ENCODE results near the gene RAD51B.

Gene RAD51B

DNA sequence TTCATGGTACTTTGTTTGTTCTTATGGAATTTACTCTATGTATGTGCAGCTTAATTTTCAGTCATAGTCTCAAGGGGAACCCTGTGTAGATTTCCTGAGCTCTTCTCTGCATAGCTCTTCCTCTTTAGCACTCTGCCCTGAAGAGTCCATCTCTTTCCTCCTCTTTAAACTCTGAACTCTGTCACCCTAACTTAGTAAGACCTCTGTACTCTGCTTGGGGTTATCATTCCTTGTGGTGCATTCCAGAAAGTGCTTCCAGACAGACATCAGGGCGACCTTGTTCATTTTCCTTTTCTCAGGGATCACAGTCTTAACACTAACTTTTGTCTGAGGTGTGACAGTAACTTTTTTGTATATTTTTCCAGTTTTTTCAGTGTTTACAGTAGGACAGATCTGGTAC lies 179.3 kb downstream of the RAD51B start:
- no peaks in the 10 kb centered on the region for H3K36me3 Mint-ChIP-seq

DNA sequence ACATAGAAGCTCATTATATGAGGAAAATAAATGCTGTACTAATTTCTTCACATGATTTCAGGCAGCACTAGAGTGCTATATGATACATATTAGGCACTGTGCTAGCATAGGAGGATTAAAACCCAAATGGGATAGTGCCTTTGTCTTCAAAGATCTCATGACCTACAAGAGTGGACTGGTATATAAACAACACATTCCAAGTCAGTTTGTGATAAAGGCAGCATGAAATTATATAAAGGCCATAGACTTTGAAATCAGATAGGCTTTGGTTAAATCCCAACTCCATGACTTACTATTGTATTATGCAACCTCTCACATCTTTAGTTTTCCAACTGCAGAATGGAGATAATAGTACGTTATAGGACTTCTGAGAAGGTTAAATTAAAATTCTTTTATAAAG lies 179.7 kb downstream of the RAD51B start:
- H3K4me1 Mint-ChIP-seq = no peaks in the 10 kb centered on the region
- H3K9me3 Mint-ChIP-seq = no peaks in the 10 kb centered on the region
- DNase-seq (ENCODE audit: low spot score in 2 of 2) (no peak), ATAC-seq (no peak)
- H3K4me3 Mint-ChIP-seq = no peak overlapping the region
- H3K27ac Mint-ChIP-seq = no peak overlapping the region
- H3K36me3 Mint-ChIP-seq = no peaks in the 10 kb centered on the region

More for the DNA sequence above, 179.3 kb downstream of the RAD51B start:
- H3K9me3 Mint-ChIP-seq = no peaks in the 10 kb centered on the region
- DNase-seq (ENCODE audit: low spot score in 2 of 2) = no peak
- no peak overlapping the region for H3K4me3 Mint-ChIP-seq
- H3K27ac Mint-ChIP-seq = no peak overlapping the region
- no peaks in the 10 kb centered on the region for H3K4me1 Mint-ChIP-seq
- ATAC-seq = no peak

DNA sequence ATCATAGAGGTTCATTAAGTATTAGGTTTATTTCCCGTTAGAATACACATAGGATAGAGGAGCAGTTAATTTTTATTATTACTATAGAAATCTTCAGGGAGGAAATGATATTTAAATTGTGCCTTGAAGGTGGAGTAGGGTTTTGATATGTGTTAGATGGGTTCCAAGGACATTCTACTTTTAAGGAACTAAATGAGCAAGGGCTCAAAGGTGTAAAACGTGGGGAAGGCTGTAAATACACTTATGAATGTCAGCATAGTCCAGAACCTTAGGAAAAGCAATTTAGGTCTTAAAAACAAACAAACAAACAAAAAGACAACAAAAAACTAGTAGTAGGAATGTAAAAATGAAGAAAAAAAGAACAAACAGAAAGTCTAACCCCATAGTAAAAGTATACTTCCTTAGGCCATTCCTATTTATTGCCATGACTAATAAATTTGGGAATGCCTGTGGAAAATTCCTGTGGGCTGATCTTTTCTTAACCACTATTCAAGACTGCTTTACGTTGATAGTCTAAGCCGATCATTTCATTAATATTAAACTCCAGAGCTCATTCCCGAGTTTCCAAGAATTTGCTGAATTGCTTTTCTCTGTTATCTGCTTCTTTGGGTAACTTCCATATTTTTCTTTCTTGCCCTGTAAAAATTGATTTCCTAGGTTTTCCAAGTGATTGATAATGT lies 180.3 kb downstream of the RAD51B start:
- Mint-ChIP-seq H3K4me1 (no peaks in the 10 kb centered on the region), H3K27ac (no peak overlapping the region), H3K4me3 (no peak overlapping the region), H3K9me3 (no peaks in the 10 kb centered on the region), H3K36me3 (no peaks in the 10 kb centered on the region)
- ATAC-seq = no peak
- DNase-seq (ENCODE audit: low spot score in 2 of 2) = no peak

DNA sequence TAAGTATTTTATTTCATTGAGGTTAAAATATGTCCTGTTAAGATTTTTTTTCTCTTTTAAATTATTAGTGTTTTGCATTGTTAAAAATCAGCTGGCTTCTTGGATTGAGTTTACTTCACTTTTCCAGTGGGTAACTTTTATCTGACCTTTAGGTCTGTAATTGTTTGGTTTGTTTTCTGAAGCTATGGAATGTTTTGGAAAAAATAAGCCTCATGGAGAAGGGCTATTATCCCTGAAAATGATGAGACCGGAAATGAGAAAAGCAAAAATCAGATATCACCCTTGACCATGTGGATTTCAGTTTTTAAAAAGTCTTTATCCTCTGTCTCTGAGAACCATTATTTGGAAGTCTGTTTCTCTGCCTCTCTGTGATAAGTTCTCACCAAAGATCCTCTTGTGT lies 180.9 kb downstream of the RAD51B start:
- Mint-ChIP-seq H3K27ac (no peak overlapping the region), H3K36me3 (no peaks in the 10 kb centered on the region), H3K4me1 (no peaks in the 10 kb centered on the region), H3K4me3 (no peak overlapping the region), H3K9me3 (no peaks in the 10 kb centered on the region)
- no peak for ATAC-seq
- no peak for DNase-seq (ENCODE audit: low spot score in 2 of 2)

DNA sequence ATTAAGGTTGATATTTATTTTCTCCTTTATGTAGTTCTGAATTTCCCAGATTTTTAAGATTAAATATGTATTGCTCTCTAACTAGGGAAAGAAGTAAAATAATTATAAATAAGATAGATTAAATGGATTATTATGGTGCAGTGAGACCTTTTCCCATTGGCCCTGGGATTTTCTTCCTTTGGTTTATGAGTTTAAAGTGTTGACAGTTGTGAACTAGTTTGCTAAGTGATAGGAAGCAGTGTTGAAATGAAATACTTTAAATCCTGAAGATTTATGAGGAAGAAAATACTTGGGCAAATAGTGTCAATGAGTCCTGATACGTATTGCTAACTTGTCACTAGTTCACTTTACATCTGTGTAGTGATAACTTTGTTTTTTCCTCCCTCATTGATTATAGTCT lies 188.9 kb downstream of the RAD51B start:
- no peak overlapping the region for H3K27ac Mint-ChIP-seq
- no peak overlapping the region for H3K4me3 Mint-ChIP-seq
- no peaks in the 10 kb centered on the region for H3K4me1 Mint-ChIP-seq
- H3K9me3 Mint-ChIP-seq = no peaks in the 10 kb centered on the region
- no peaks in the 10 kb centered on the region for H3K36me3 Mint-ChIP-seq
- ATAC-seq (no peak), DNase-seq (ENCODE audit: low spot score in 2 of 2) (no peak)

DNA sequence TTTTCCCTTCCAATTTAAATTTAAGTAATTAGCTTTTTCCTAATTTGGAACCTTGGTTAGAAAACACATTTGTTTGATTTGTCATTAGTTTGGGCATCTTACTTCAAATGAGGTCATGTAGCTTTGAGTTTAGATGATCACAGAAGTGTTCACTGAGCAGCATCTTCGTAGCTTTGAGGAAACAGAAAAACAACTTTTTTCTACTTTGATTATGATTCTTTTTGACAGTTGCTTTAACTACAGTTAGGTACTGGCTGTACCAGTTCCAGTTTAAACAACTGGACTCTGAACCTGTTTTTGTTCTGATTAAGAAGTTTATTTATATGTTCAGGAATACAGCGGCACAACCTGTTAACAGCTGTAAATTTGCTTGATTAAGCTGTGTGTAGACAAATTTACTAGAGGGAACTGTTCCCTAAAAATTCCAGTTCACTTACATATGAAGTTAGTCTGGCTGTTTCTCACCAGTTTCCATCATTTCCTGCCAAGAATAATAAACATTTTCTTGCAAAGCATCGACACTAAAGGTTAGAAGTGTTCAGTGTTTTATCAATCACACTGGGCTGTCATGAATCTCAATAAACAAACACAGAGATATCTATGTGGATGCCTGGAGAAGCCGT lies 191.9 kb downstream of the RAD51B start:
- Mint-ChIP-seq H3K4me1 (no peaks in the 10 kb centered on the region), H3K27ac (no peak overlapping the region), H3K36me3 (no peaks in the 10 kb centered on the region), H3K9me3 (peaks cover 3% of the 10 kb centered on the region), H3K4me3 (no peak overlapping the region)
- DNase-seq (ENCODE audit: low spot score in 2 of 2) (no peak), ATAC-seq (no peak)

DNA sequence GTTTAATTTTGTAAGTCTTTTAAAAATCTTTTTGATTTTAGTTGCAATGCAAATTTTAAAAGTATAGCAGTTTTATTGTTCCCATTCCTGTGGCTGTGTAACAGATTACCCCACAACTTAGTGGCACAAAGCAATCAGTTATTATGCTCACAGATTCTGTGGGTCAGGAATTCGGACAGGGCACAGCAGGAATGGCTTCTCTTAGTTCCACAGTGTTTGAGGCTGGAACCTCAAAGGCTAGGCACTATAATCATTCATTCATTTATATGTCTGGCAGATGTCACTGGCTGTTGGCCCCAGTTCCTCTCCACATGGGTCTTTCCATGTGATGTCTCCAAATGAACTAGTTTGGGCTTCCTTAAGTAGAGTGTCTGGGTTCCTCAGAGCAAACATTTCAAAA lies 193.3 kb downstream of the RAD51B start:
- no peaks in the 10 kb centered on the region for H3K4me1 Mint-ChIP-seq
- H3K27ac Mint-ChIP-seq = no peak overlapping the region
- DNase-seq (ENCODE audit: low spot score in 2 of 2) (no peak), ATAC-seq (no peak)
- H3K9me3 Mint-ChIP-seq = peaks cover 3% of the 10 kb centered on the region
- H3K36me3 Mint-ChIP-seq = no peaks in the 10 kb centered on the region
- H3K4me3 Mint-ChIP-seq = no peak overlapping the region

DNA sequence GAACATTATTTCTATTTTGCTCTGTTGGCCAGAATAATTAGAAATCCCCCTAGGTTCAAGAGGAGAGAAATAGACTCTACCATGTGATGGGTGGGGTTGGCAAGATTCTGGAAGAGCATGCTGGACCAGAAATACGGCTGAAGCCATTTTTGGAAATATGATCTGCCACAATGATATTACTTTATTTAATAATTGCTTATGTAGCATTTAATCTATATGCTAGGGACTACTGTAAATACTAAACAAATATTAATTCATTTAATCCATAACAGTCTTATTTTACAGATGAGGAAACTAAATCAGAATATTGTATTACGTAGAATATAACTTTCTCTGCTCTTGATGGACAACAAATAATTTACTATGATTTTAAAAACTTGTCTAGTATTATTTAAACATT lies 193.7 kb downstream of the RAD51B start:
- peaks cover 3% of the 10 kb centered on the region for H3K9me3 Mint-ChIP-seq
- H3K27ac Mint-ChIP-seq = no peak overlapping the region
- ATAC-seq (no peak), DNase-seq (ENCODE audit: low spot score in 2 of 2) (no peak)
- no peaks in the 10 kb centered on the region for H3K36me3 Mint-ChIP-seq
- H3K4me1 Mint-ChIP-seq = no peaks in the 10 kb centered on the region
- H3K4me3 Mint-ChIP-seq = no peak overlapping the region

DNA sequence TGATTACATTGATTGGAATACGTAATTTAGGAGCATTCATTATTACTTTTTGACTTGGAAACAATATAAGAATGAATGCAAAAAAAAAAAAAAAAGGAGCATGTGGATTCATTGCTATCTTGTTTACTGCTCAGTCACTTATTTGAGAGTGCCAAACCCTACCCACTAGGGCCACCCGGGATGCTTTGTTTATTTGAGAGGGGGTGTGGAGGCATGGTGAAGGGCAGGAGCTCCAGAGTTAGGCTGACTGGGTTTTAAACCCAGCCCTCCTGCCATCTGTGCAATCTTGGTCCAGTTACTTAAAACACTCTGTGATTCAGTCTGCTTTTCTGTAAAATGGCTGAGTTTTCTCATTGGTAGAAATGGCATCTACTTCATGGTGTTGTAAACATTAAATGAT lies 195.2 kb downstream of the RAD51B start:
- DNase-seq (ENCODE audit: low spot score in 2 of 2) (no peak), ATAC-seq (no peak)
- Mint-ChIP-seq H3K4me3 (no peak overlapping the region), H3K36me3 (no peaks in the 10 kb centered on the region), H3K4me1 (no peaks in the 10 kb centered on the region), H3K9me3 (peaks cover 3% of the 10 kb centered on the region), H3K27ac (no peak overlapping the region)

DNA sequence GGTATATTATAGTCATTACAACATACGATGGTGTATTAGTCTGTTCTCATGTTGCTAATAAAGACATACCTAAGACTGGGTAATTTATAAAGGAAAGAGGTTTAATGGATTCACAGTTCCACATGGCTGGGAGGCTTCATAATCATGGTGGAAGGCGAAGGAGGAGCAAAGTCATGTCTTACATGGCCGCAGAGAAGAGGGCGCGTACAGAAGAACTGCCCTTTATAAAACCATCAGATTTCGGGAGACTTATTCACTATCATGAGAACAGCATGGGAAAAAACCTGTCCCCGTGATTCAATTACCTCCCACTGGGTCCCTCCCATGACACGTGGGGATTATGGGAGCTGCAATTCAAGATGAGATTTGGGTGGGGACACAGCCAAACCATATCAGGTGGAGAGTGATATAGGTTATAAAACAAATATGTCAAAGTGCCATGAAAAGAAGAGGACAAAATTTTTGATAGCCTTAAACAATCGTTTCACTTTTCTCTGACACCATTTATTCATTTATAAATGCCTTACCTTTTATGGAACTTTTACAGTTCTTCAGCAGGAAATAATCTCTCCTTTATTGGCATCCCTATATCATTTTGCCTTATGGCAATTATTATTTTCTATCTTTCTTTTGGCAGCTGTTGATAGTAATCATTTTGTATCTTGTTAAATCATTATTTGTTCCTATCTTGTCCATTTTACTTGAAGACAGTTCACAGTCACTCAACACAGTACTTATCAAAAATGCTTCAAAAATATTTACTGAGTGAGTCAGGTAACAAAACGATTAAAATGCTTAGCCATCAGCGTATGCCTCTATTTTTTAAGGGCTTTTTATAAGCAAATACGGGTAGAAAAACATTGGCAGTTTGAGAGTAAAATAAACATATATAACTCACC lies 196.0 kb downstream of the RAD51B start:
- no peaks in the 10 kb centered on the region for H3K36me3 Mint-ChIP-seq
- no peak overlapping the region for H3K4me3 Mint-ChIP-seq
- DNase-seq (ENCODE audit: low spot score in 2 of 2) (no peak), ATAC-seq (no peak)
- H3K27ac Mint-ChIP-seq = no peak overlapping the region
- H3K4me1 Mint-ChIP-seq = no peaks in the 10 kb centered on the region
- H3K9me3 Mint-ChIP-seq = peaks cover 3% of the 10 kb centered on the region

DNA sequence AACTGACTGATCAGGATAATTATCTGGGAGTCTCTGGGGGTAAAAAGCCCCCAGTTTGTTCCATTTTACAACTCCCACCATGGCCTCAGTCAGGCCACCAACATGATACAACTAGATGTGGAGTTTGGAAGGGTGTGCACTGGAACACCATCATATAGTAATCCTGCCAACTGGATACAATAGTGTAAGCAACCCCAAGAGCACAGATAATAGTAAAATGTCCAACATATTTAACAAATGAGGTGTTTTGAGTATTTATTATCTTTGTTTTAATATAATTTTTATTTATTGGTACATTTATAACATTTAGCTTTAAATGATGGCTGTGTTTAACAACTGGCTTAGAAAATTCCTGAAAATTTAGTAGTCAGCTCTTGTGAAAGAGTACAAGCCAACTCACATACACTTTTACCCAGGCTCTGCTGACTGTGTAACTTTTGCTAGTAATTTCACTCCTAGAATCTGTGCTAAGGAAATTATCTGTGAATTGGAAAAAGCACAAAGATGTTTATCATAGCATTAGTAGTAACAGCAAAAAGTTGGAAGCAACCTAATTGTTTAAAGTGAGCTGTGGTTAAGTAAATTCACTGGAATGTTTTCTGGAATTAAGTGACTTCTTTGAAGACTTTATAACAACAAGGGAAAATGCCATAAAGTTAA lies 196.8 kb downstream of the RAD51B start:
- H3K4me1 Mint-ChIP-seq = no peaks in the 10 kb centered on the region
- no peak overlapping the region for H3K4me3 Mint-ChIP-seq
- peaks cover 3% of the 10 kb centered on the region for H3K9me3 Mint-ChIP-seq
- ATAC-seq = no peak
- DNase-seq (ENCODE audit: low spot score in 2 of 2) = no peak
- H3K36me3 Mint-ChIP-seq = no peaks in the 10 kb centered on the region
- no peak overlapping the region for H3K27ac Mint-ChIP-seq

DNA sequence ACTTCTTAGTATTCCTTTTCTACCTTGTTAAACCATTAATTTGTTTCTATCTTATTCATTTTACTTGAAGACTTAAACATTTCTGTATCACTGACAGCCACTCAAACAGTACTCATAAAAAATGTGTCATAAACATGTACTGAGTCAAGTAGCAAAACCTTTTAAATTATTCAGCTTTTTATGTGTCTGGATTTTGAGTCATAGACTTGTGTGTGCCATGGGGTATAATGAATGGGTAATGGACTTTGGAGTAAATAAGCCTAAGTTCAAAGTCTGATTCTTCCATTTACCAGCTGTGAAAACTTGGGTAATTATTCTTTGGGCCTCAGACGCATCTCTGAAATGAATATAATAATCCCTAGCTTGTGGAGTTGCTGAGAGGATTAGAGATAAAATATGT lies 199.0 kb downstream of the RAD51B start:
- H3K9me3 Mint-ChIP-seq = peaks cover 3% of the 10 kb centered on the region
- no peaks in the 10 kb centered on the region for H3K4me1 Mint-ChIP-seq
- no peak overlapping the region for H3K4me3 Mint-ChIP-seq
- peak; percentile 34 for ATAC-seq
- DNase-seq (ENCODE audit: low spot score in 2 of 2) = no peak
- no peak overlapping the region for H3K27ac Mint-ChIP-seq
- no peaks in the 10 kb centered on the region for H3K36me3 Mint-ChIP-seq

DNA sequence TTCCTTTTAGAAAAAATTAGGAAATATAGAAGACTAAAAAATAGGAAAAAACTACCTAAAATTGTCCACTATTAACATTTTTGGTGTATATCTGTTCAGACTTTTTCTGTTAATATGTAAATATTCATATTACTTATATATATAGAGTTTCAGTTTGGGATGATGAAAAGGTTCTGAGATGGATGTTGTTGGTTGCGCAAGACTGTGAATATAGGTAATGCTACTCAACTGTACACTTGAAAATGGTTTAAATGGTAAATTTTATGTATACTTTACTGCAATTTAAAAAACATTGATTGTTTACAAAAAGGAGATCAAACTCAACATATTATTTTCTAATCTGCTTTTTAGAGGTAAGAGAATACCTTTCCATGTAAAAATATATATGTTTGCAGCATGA lies 200.9 kb downstream of the RAD51B start:
- ATAC-seq (no peak), DNase-seq (ENCODE audit: low spot score in 2 of 2) (no peak)
- H3K36me3 Mint-ChIP-seq = no peaks in the 10 kb centered on the region
- no peak overlapping the region for H3K4me3 Mint-ChIP-seq
- H3K4me1 Mint-ChIP-seq = no peaks in the 10 kb centered on the region
- no peaks in the 10 kb centered on the region for H3K9me3 Mint-ChIP-seq
- H3K27ac Mint-ChIP-seq = no peak overlapping the region

DNA sequence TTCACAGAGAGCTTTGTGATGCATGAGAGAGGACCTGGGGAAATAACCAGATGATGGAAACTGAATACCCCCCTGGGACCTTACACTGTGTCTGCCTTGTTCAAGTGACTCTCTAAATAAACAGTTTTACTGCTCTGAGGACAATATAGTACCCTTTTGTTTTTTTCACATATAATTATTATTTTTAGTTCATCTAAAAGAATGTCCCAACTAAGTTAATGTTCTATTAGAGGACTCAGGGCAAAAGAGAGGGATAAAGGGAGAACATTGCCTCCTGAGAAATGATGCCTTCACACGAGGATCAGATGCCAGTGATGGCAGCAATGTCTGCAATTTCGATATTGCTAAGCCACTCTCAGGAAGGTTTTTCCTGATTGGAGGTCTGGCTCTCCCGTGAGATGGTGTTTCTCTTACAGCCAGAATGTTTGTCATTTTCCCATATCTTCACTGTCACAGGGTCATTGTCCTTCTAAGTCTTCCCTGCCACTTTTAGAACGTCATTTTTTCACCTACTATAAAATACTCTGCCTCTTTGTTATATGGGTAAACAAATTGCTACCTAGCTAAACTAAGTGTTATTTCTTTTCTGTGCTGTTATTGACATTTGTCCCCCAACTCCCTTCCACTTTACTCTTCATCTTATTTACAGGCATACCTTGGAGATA lies 201.6 kb downstream of the RAD51B start:
- Mint-ChIP-seq H3K27ac (no peak overlapping the region), H3K9me3 (no peaks in the 10 kb centered on the region), H3K4me1 (no peaks in the 10 kb centered on the region), H3K36me3 (no peaks in the 10 kb centered on the region), H3K4me3 (no peak overlapping the region)
- DNase-seq (ENCODE audit: low spot score in 2 of 2) (no peak), ATAC-seq (no peak)

DNA sequence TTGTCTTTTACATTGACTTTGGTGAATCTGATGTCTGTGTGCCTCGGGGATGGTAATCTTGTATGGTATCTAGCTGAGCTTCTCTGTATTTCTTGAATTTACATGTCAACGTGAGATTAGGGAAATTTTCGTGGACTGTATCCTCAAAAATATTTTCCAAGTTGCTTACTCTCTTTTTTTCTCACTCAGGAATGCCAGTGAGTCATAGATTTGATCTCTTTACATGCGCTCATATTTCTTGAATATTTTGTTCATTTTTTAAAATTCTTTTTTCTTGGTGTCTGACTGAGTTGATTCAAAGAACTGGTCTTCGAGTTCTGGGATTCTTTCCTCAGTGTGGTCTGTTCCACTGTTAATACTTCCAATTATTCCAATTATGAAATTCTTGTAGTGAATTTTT lies 207.7 kb downstream of the RAD51B start:
- no peaks in the 10 kb centered on the region for H3K36me3 Mint-ChIP-seq
- H3K4me1 Mint-ChIP-seq = no peaks in the 10 kb centered on the region
- no peak overlapping the region for H3K4me3 Mint-ChIP-seq
- ATAC-seq = no peak
- peaks cover 12% of the 10 kb centered on the region for H3K9me3 Mint-ChIP-seq
- no peak overlapping the region for H3K27ac Mint-ChIP-seq
- DNase-seq (ENCODE audit: low spot score in 2 of 2) = no peak
